CD14-positive monocyte (primary cell): ENCODE data around the gene IL6R. TPM values are rescaled to one million over a fixed set of nuclear protein-coding genes. Genes with fewer than 3 reads are reported as not detected.
"Not testable (repeated sequence)": the region's sequence is repeated elsewhere in the genome, so short reads cannot be mapped to it uniquely, and the experiment has no call there.

Experiments
- DNase-seq, 3 donors: peaks; one replicate each; pipeline ENCODE4 v3.0.0-alpha.2; 2011 to 2022
- H2AFZ ChIP-seq: 2 replicates; pipeline ENCODE4 v1.6.0; 2012; ENCODE audit warnings: mild to moderate bottlenecking, low read depth, low read length, inconsistent platforms; ENCODE audit not compliant: insufficient read depth, poor library complexity, severe bottlenecking
- H3K27ac ChIP-seq, 2 donors: 1 replicate in 1 of 2; 2 replicates in 1 of 2; pipeline ENCODE4 v1.5.1; 2012 to 2013; ENCODE audit warnings: low read length in 2 of 2, control low read depth in 1 of 2, inconsistent platforms in 1 of 2, low read depth in 1 of 2, mild to moderate bottlenecking in 1 of 2
- H3K27me3 ChIP-seq, 2 donors: one replicate each; pipeline versions ENCODE4 v1.6.0 to v1.6.1; 2011 to 2013; ENCODE audit warnings: low read length in 2 of 2; ENCODE audit not compliant: control insufficient read depth in 2 of 2, insufficient read depth in 2 of 2
- H3K36me3 ChIP-seq, 2 donors: replicated peaks in 1 of 2; 1 replicate in 1 of 2; 2 replicates in 1 of 2; pipeline versions ENCODE4 v1.5.1 to v1.6.1; 2012 to 2013; ENCODE audit warnings: low read length in 2 of 2, control low read depth in 1 of 2, inconsistent platforms in 1 of 2, mild to moderate bottlenecking in 1 of 2; ENCODE audit not compliant: insufficient read depth in 2 of 2, control insufficient read depth in 1 of 2
- H3K4me1 ChIP-seq, 2 donors: 1 replicate in 1 of 2; 2 replicates in 1 of 2; pipeline versions ENCODE4 v1.5.1 to v1.6.1; 2012 to 2013; ENCODE audit warnings: low read length in 2 of 2, control low read depth in 1 of 2, inconsistent platforms in 1 of 2, mild to moderate bottlenecking in 1 of 2, moderate library complexity in 1 of 2; ENCODE audit not compliant: insufficient read depth in 2 of 2, control insufficient read depth in 1 of 2
- H3K4me2 ChIP-seq: replicated peaks from 2 replicates; pipeline ENCODE3; 2012; ENCODE audit warnings: low read length, moderate library complexity, mild to moderate bottlenecking; ENCODE audit not compliant: poor library complexity, severe bottlenecking; ENCODE audit errors: extremely low read depth
- H3K4me3 ChIP-seq, 3 experiments: fragments of 200-600 bp in 1 of 3; sonication (generic) in 1 of 3; replicated peaks in 1 of 3; 1 replicate in 2 of 3; 2 replicates in 1 of 3; pipeline ENCODE4 v1.5.1; 2011 to 2013; ENCODE audit warnings: low read length in 3 of 3, mild to moderate bottlenecking in 3 of 3, control low read depth in 2 of 3, low read depth in 2 of 3, inconsistent platforms in 1 of 3, moderate library complexity in 1 of 3
- H3K79me2 ChIP-seq: 2 replicates; pipeline ENCODE4 v1.6.0; 2012; ENCODE audit warnings: mild to moderate bottlenecking, control low read depth, inconsistent platforms, low read length, moderate library complexity; ENCODE audit not compliant: insufficient read depth
- H3K9ac ChIP-seq: 2 replicates; pipeline ENCODE4 v1.6.0; 2017; ENCODE audit warnings: low read length, mild to moderate bottlenecking; ENCODE audit not compliant: insufficient read depth, poor library complexity, severe bottlenecking
- H3K9me3 ChIP-seq, 2 donors: replicated peaks in 1 of 2; 1 replicate in 1 of 2; 2 replicates in 1 of 2; pipeline versions ENCODE4 v1.5.1 to v1.6.1; 2012 to 2013; ENCODE audit warnings: low read length in 2 of 2, control low read depth in 1 of 2; ENCODE audit not compliant: control insufficient read depth in 1 of 2, insufficient read depth in 1 of 2
- H4K20me1 ChIP-seq: 2 replicates; pipeline ENCODE4 v1.6.0; 2012; ENCODE audit warnings: mild to moderate bottlenecking, low read length, control low read depth, moderate library complexity; ENCODE audit not compliant: insufficient read depth
- H3K27ac Mint-ChIP-seq, 7 donors: one replicate each; pipeline ENCODE4 v1.8.0; 2020; ENCODE audit warnings: mild to moderate bottlenecking in 7 of 7, mixed read lengths in 7 of 7, moderate library complexity in 6 of 7, inconsistent platforms in 2 of 7
- H3K27me3 Mint-ChIP-seq, 3 donors: one replicate each; pipeline ENCODE4 v1.8.0; 2021 to 2022; ENCODE audit warnings: low read depth in 3 of 3, mild to moderate bottlenecking in 3 of 3, mixed read lengths in 3 of 3, moderate library complexity in 3 of 3, inconsistent platforms in 1 of 3
- H3K36me3 Mint-ChIP-seq, 2 donors: one replicate each; pipeline ENCODE4 v1.8.0; 2020; ENCODE audit warnings: mixed read lengths in 2 of 2, inconsistent platforms in 1 of 2, mild to moderate bottlenecking in 1 of 2
- H3K4me1 Mint-ChIP-seq: one replicate; pipeline ENCODE4 v1.8.0; 2020; ENCODE audit warnings: mild to moderate bottlenecking, mixed read lengths
- H3K4me3 Mint-ChIP-seq, 2 donors: one replicate each; pipeline ENCODE4 v1.8.0; 2020; ENCODE audit warnings: mild to moderate bottlenecking in 2 of 2, mixed read lengths in 2 of 2, moderate library complexity in 1 of 2
- H3K9me3 Mint-ChIP-seq, 7 donors: one replicate each; pipeline ENCODE4 v1.8.0; 2020 to 2022; ENCODE audit warnings: mixed read lengths in 7 of 7, mild to moderate bottlenecking in 6 of 7, moderate library complexity in 6 of 7, inconsistent platforms in 2 of 7
- CTCF ChIP-seq: fragments of 200-600 bp; IDR thresholded peaks from one replicate; pipeline ENCODE4 v1.8.0; 2022; ENCODE audit warnings: antibody characterized with exemption, mild to moderate bottlenecking
- WGBS: methylation state at CpG from one replicate; pipeline ENCODE4 v1.1.5; 2013; ENCODE audit warnings: missing lambda C conversion rate; ENCODE audit not compliant: insufficient coverage; 5-methylcytosine and 5-hydroxymethylcytosine counted together
- intact Hi-C, 2 donors: fragments of 100-400 bp; cut with micrococcal nuclease; formaldehyde crosslinking; loops; one replicate each; pipeline versions ENCODE4 v1.15.0 to v1.15.1; 2023
- polyA plus RNA-seq, 3 donors: library from polyadenylated mRNA; depleted of rRNA in 1 of 3; unstranded in 2 of 3; stranded (reverse) in 1 of 3; fragments of 300-500 nt in 2 of 3; fragments of >200 nt in 1 of 3; fragmentation: Illumina TruSeq in 2 of 3; gene quantifications; 1 replicate in 2 of 3; 2 replicates in 1 of 3; pipeline ENCODE4 v1.2.3, GENCODE V29; 2012 to 2021

The IL6R gene
- polyA plus RNA-seq, 3 donors: 56.4 to 81.7 (median 62.1) TPM

- peaks cover 0 to 7% (median 4%) of the 10 kb centered on the region in 3 donors for H3K27me3 Mint-ChIP-seq
- no peak for TF ChIP-seq CTCF
Observed at GRCh38 chr1:154361357-154361756, 43.8 kb upstream of the IL6R start.

DNA sequence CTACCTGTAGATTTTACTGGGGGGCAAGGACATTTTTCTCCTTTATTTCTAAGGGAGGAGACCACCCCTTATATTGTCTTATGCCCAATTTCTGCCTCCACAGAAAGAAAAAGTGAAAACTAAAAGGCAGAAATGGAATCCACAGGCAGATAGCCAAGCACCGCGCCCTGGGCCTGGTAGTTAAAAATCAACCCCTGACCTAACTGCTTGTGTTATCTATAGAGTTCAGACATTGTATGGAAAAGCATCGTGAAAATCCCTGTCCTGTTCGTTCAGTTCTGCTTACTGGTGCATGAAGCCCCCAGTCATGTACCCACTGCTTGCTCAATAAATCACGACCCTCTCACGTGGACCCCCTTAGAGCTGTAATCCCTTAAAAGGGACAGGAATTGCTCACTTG, 33.7 kb upstream of the IL6R start:
- H2AFZ ChIP-seq: no peak overlapping the region
- peaks cover 15% of the 10 kb centered on the region for H3K4me1 Mint-ChIP-seq
- H3K36me3 ChIP-seq: no peaks in the 10 kb centered on the region
- no peak overlapping the region for H3K4me3 ChIP-seq
- no peak overlapping the region for H3K4me2 ChIP-seq
- no peaks in the 10 kb centered on the region for H3K9me3 ChIP-seq
- H3K9ac ChIP-seq: no peak overlapping the region
- H3K79me2 ChIP-seq: no peaks in the 10 kb centered on the region
- no peak overlapping the region for H3K4me3 Mint-ChIP-seq
- peaks cover 0 to 2% (median 1%) of the 10 kb centered on the region in 3 donors for H3K27me3 Mint-ChIP-seq
- H3K4me1 ChIP-seq: peaks cover 9 to 15% of the 10 kb centered on the region in 2 donors
- H3K9me3 Mint-ChIP-seq: no peaks in the 10 kb centered on the region
- H3K27ac Mint-ChIP-seq: no peak overlapping the region
- DNase-seq: no peak
- intact Hi-C loops: no loop called here
- no peaks in the 10 kb centered on the region for H3K27me3 ChIP-seq
- H4K20me1 ChIP-seq: no peaks in the 10 kb centered on the region
- no peak for TF ChIP-seq CTCF
- 84% methylated on average over 3 of the region's 6 CpGs for WGBS
- no peak overlapping the region for H3K27ac ChIP-seq
- no peaks in the 10 kb centered on the region for H3K36me3 Mint-ChIP-seq

More at GRCh38 chr1:154361357-154361756, 43.8 kb upstream of the IL6R start:
- no peak for DNase-seq
- Mint-ChIP-seq H3K9me3 (peaks cover 0 to 12% (median 5%) of the 10 kb centered on the region in 7 donors), H3K4me1 (no peaks in the 10 kb centered on the region), H3K27ac (no peak overlapping the region), H3K36me3 (no peaks in the 10 kb centered on the region), H3K4me3 (no peak overlapping the region)
- Histone ChIP-seq H2AFZ (no peak overlapping the region), H3K27me3 (no peaks in the 10 kb centered on the region), H3K79me2 (no peaks in the 10 kb centered on the region), H4K20me1 (no peaks in the 10 kb centered on the region), H3K9me3 (peaks cover 0 to 5% of the 10 kb centered on the region in 2 donors), H3K4me3 (no peak overlapping the region), H3K36me3 (no peaks in the 10 kb centered on the region), H3K4me1 (no peaks in the 10 kb centered on the region), H3K4me2 (no peak overlapping the region), H3K27ac (no peak overlapping the region), H3K9ac (no peak overlapping the region)
- 93% methylated on average over 3 of the region's 3 CpGs for WGBS
- intact Hi-C loops: no loop called here

- H3K27me3 Mint-ChIP-seq: not testable (repeated sequence)
Observed at GRCh38 chr1:154373777-154374357, 31.3 kb upstream of the IL6R start.

More at GRCh38 chr1:154373777-154374357, 31.3 kb upstream of the IL6R start:
- H3K36me3 ChIP-seq, H3K27me3 ChIP-seq, H2AFZ ChIP-seq, H3K36me3 Mint-ChIP-seq, H3K4me3 ChIP-seq, H3K9me3 ChIP-seq, H3K79me2 ChIP-seq, intact Hi-C loops, H3K9me3 Mint-ChIP-seq, H3K27ac ChIP-seq, H3K9ac ChIP-seq, H4K20me1 ChIP-seq, H3K4me2 ChIP-seq: not testable (repeated sequence)
- Mint-ChIP-seq H3K4me1 (peaks cover 15% of the 10 kb centered on the region), H3K4me3 (peak overlapping the region in 1 of 2 donors; percentile 11), H3K27ac (peak overlapping the region in 4 of 7 donors; percentile 6 to 60 (median 48))
- peaks cover 9 to 15% of the 10 kb centered on the region in 2 donors for H3K4me1 ChIP-seq
- DNase-seq: peak in 1 of 3 donors; percentile 6
- no CpG with 5 or more reads among the region's 7 CpGs for WGBS
